Nephron progenitor cell (in vitro differentiated cells): ENCODE measurements around the gene FAM81A.

Source experiments
- DNase-seq: peaks from one replicate; pipeline ENCODE4 v3.0.0; 2021
- H3K27ac Mint-ChIP-seq: 2 replicates; pipeline ENCODE4 v1.8.0; 2021; ENCODE audit warnings: mild to moderate bottlenecking, moderate library complexity, mixed read lengths
- H3K27me3 Mint-ChIP-seq: 2 replicates; pipeline ENCODE4 v1.8.0; 2021; ENCODE audit warnings: mild to moderate bottlenecking, low read depth, mixed read lengths; ENCODE audit not compliant: poor library complexity
- H3K36me3 Mint-ChIP-seq: 2 replicates; pipeline ENCODE4 v1.8.0; 2021; ENCODE audit warnings: low read depth, mixed read lengths
- H3K4me1 Mint-ChIP-seq: 2 replicates; pipeline ENCODE4 v1.8.0; 2021; ENCODE audit warnings: mixed read lengths
- H3K4me3 Mint-ChIP-seq: 2 replicates; pipeline ENCODE4 v1.8.0; 2021; ENCODE audit warnings: mild to moderate bottlenecking, moderate library complexity, mixed read lengths
- H3K9me3 Mint-ChIP-seq: 2 replicates; pipeline ENCODE4 v1.8.0; 2021; ENCODE audit warnings: mild to moderate bottlenecking, moderate library complexity, mixed read lengths
- CTCF ChIP-seq: fragments of 200-600 bp; sonication (generic); IDR thresholded peaks from 2 replicates; pipeline ENCODE4 v1.5.0; 2021; ENCODE audit warnings: antibody characterized with exemption

FAM81A gene

GRCh38 chr15:59561547-59561946 lies 123.6 kb downstream of the FAM81A start:
- peaks cover 27% of the 10 kb centered on the region for H3K9me3 Mint-ChIP-seq
- H3K4me1 Mint-ChIP-seq: no peaks in the 10 kb centered on the region
- TF ChIP-seq CTCF: no peak

GRCh38 chr15:59562448-59563186 lies 124.6 kb downstream of the FAM81A start:
- Mint-ChIP-seq H3K27me3 (peaks cover 4% of the 10 kb centered on the region), H3K36me3 (no peaks in the 10 kb centered on the region), H3K4me1 (no peaks in the 10 kb centered on the region), H3K4me3 (no peak overlapping the region), H3K9me3 (peaks cover 32% of the 10 kb centered on the region), H3K27ac (no peak overlapping the region)
- TF ChIP-seq CTCF: no peak
- DNase-seq: no peak

More at GRCh38 chr15:59561547-59561946, 123.6 kb downstream of the FAM81A start:
- no peak overlapping the region for H3K4me3 Mint-ChIP-seq
- H3K27ac Mint-ChIP-seq: peak overlapping the region; percentile 13
- DNase-seq: no peak
- H3K27me3 Mint-ChIP-seq: peaks cover 4% of the 10 kb centered on the region
- no peaks in the 10 kb centered on the region for H3K36me3 Mint-ChIP-seq

- Mint-ChIP-seq H3K27ac (no peak overlapping the region), H3K4me3 (no peak overlapping the region), H3K4me1 (peaks cover 5% of the 10 kb centered on the region), H3K9me3 (peaks cover 32% of the 10 kb centered on the region), H3K27me3 (peaks cover 3% of the 10 kb centered on the region), H3K36me3 (no peaks in the 10 kb centered on the region)
- no peak for DNase-seq
- TF ChIP-seq CTCF: no peak
Observed at GRCh38 chr15:59565299-59565698, 127.3 kb downstream of the FAM81A start.

GRCh38 chr15:59567324-59567723 lies 129.3 kb downstream of the FAM81A start:
- Mint-ChIP-seq H3K4me1 (peaks cover 12% of the 10 kb centered on the region), H3K4me3 (no peak overlapping the region), H3K27me3 (peaks cover 3% of the 10 kb centered on the region), H3K27ac (no peak overlapping the region), H3K9me3 (peaks cover 32% of the 10 kb centered on the region), H3K36me3 (no peaks in the 10 kb centered on the region)
- no peak for TF ChIP-seq CTCF
- no peak for DNase-seq

- Mint-ChIP-seq H3K4me1 (peaks cover 23% of the 10 kb centered on the region), H3K27me3 (peaks cover 3% of the 10 kb centered on the region), H3K27ac (no peak overlapping the region), H3K36me3 (no peaks in the 10 kb centered on the region), H3K4me3 (no peak overlapping the region), H3K9me3 (peaks cover 23% of the 10 kb centered on the region)
- DNase-seq: no peak
- TF ChIP-seq CTCF: no peak
Observed at GRCh38 chr15:59569477-59569876, 131.5 kb downstream of the FAM81A start.

GRCh38 chr15:59570315-59570714 lies 132.3 kb downstream of the FAM81A start:
- no peaks in the 10 kb centered on the region for H3K36me3 Mint-ChIP-seq
- no peak overlapping the region for H3K27ac Mint-ChIP-seq
- no peak overlapping the region for H3K4me3 Mint-ChIP-seq
- no peak for TF ChIP-seq CTCF
- H3K9me3 Mint-ChIP-seq: peaks cover 17% of the 10 kb centered on the region
- H3K4me1 Mint-ChIP-seq: peaks cover 32% of the 10 kb centered on the region
- peaks cover 3% of the 10 kb centered on the region for H3K27me3 Mint-ChIP-seq
- DNase-seq: no peak
